ENCODE data around the gene GPR15.

GPR15 gene

DNA sequence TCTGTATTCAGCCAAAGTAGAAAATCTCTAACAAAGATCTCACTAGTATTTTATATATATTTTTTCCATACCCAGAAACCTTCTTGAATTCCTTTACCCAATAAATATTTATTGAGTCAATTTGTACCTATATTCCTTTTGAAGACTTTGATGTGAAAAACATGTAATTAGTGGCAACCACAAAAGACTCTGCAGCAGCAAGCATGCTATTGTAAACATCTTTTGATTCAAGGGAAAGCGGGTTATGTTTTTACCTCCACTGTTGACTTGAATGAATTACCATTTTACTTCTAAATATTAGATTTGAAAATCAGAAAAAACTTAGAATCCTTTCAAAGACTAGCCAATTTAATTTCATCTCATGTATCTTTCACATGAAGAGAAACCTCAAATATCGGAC is 2.4 kb downstream of the GPR15 start:
- Histone ChIP-seq H2AFZ (ENCODE audit: low read depth, low read length) (no peak overlapping the region), H3K4me1 (ENCODE audit: low read length) (peaks cover 61% of the 10 kb centered on the region), H3K27ac (ENCODE audit: low read length) (no peak overlapping the region), H4K20me1 (ENCODE audit: insufficient read depth, low read length) (no peaks in the 10 kb centered on the region; the same call in 1 of the 2 replicates), H3K79me2 (ENCODE audit: low read length) (no peaks in the 10 kb centered on the region), H3K9ac (ENCODE audit: low read length) (no peak overlapping the region), H3K27me3 (ENCODE audit: low read depth, low read length) (peaks cover 58% of the 10 kb centered on the region), H3K4me3 (ENCODE audit: low read length) (no peak overlapping the region), H3K36me3 (replicated peaks; ENCODE audit: low read depth, low read length) (no peaks in the 10 kb centered on the region), H3K9me3 (ENCODE audit: insufficient read depth, low read length) (no peaks in the 10 kb centered on the region), H3K4me2 (ENCODE audit: low read length) (no peak overlapping the region)
- TF ChIP-seq EZH2phosphoT487 (IDR thresholded peaks at IDR 0.05; ENCODE audit: low read depth) (0 out of 2 replicates have a peak, but pooled peaks have one; percentile 47), CTCF (IDR thresholded peaks at IDR 0.05; ENCODE audit: low read depth, low read length) (no peak)

- Histone ChIP-seq H3K27me3 (ENCODE audit: low read depth, low read length) (peaks cover 61% of the 10 kb centered on the region), H3K9me3 (ENCODE audit: insufficient read depth, low read length) (no peaks in the 10 kb centered on the region), H3K27ac (ENCODE audit: low read length) (no peak overlapping the region), H2AFZ (ENCODE audit: low read depth, low read length) (no peak overlapping the region), H3K4me2 (ENCODE audit: low read length) (no peak overlapping the region), H4K20me1 (ENCODE audit: insufficient read depth, low read length) (no peaks in the 10 kb centered on the region; the same call in 1 of the 2 replicates), H3K4me1 (ENCODE audit: low read length) (peaks cover 60% of the 10 kb centered on the region), H3K79me2 (ENCODE audit: low read length) (no peaks in the 10 kb centered on the region), H3K4me3 (ENCODE audit: low read length) (no peak overlapping the region), H3K9ac (ENCODE audit: low read length) (no peak overlapping the region), H3K36me3 (replicated peaks; ENCODE audit: low read depth, low read length) (no peaks in the 10 kb centered on the region)
- TF ChIP-seq CTCF (IDR thresholded peaks at IDR 0.05; ENCODE audit: low read depth, low read length) (no peak), EZH2phosphoT487 (IDR thresholded peaks at IDR 0.05; ENCODE audit: low read depth) (no peak)
Measured at GRCh38 chr3:98534734-98535133, 3.0 kb downstream of the GPR15 start.

DNA sequence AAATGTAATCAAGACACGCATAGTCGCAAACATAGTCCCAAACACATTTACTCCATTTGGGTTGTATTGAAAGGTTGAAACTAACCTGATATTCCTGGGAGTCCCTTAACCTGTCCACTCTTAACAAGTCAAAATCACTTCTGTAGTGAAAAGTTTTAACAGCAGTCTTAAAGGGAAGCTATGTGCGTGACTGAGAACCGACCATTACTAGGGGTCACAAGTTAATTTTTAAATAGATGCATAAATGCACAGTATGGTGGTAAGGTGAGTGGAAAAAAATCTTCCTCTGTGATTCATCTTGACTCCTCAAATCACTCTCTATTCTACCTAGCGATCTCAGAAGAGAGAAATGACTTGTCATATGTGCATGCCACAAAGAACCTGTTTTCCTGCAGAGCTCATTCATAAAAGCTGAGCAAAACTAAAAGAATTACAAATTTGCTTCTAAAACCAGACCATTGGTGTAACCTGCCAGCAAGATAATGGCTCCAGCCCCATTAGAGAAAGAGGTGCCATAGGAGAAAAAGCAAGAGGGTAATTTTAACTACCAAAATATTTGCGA is 4.8 kb downstream of the GPR15 start:
- Histone ChIP-seq H3K4me1 (ENCODE audit: low read length) (peaks cover 59% of the 10 kb centered on the region), H2AFZ (ENCODE audit: low read depth, low read length) (no peak overlapping the region)

DNA sequence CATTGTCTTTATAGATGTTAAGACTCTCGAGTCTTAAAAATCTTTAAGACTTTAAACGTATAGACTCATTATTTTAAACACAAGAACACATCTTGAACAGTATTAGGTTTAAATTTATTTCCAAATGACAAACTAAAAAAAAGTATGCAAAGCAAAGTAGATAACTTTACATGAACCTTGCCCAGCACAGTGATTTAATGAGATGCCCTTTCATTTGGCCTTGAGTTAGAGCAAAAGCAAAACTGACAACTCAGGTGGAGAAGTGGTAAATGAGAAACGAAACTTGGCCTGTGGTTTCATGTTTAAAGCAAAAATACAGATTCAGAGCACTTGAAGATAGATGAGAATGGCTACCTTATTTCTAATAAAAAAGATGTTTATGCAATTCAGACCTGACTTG is 8.6 kb downstream of the GPR15 start:
- H3K79me2 ChIP-seq (ENCODE audit: low read length) = no peaks in the 10 kb centered on the region
- peak; percentile 85; the same call in 1 of the 2 replicates for TF ChIP-seq EZH2phosphoT487 (IDR thresholded peaks at IDR 0.05; ENCODE audit: low read depth)
- no peak for TF ChIP-seq CTCF (IDR thresholded peaks at IDR 0.05; ENCODE audit: low read depth, low read length)
- H4K20me1 ChIP-seq (ENCODE audit: insufficient read depth, low read length) = peaks cover 2% of the 10 kb centered on the region; the same call in 1 of the 2 replicates
- H3K27ac ChIP-seq (ENCODE audit: low read length) = no peak overlapping the region
- peaks cover 46% of the 10 kb centered on the region for H3K4me1 ChIP-seq (ENCODE audit: low read length)
- peak overlapping the region; percentile 71 for H3K4me2 ChIP-seq (ENCODE audit: low read length)
- peaks cover 62% of the 10 kb centered on the region for H3K27me3 ChIP-seq (ENCODE audit: low read depth, low read length)
- H3K4me3 ChIP-seq (ENCODE audit: low read length) = peak overlapping the region; percentile 43
- no peak overlapping the region for H2AFZ ChIP-seq (ENCODE audit: low read depth, low read length)
- no peak overlapping the region for H3K9ac ChIP-seq (ENCODE audit: low read length)
- H3K9me3 ChIP-seq (ENCODE audit: insufficient read depth, low read length) = no peaks in the 10 kb centered on the region
- H3K36me3 ChIP-seq (replicated peaks; ENCODE audit: low read depth, low read length) = no peaks in the 10 kb centered on the region

More for the DNA sequence above, 4.8 kb downstream of the GPR15 start:
- no peak overlapping the region for H3K9ac ChIP-seq (ENCODE audit: low read length)
- H3K27me3 ChIP-seq (ENCODE audit: low read depth, low read length) = peaks cover 57% of the 10 kb centered on the region
- no peaks in the 10 kb centered on the region for H3K9me3 ChIP-seq (ENCODE audit: insufficient read depth, low read length)
- peaks cover 2% of the 10 kb centered on the region; the same call in 1 of the 2 replicates for H4K20me1 ChIP-seq (ENCODE audit: insufficient read depth, low read length)
- TF ChIP-seq EZH2phosphoT487 (IDR thresholded peaks at IDR 0.05; ENCODE audit: low read depth) (peak; percentile 82), CTCF (IDR thresholded peaks at IDR 0.05; ENCODE audit: low read depth, low read length) (no peak)
- 0 out of 2 replicates have a peak overlapping the region, but pooled peaks have one; percentile 1 for H3K27ac ChIP-seq (ENCODE audit: low read length)
- peak overlapping the region; percentile 51 for H3K4me3 ChIP-seq (ENCODE audit: low read length)
- H3K4me2 ChIP-seq (ENCODE audit: low read length) = peak overlapping the region; percentile 65
- no peaks in the 10 kb centered on the region for H3K36me3 ChIP-seq (replicated peaks; ENCODE audit: low read depth, low read length)
- H3K79me2 ChIP-seq (ENCODE audit: low read length) = no peaks in the 10 kb centered on the region

All from OCI-LY3 (cell line).